ENCODE results near the gene RALGPS1.

GRCh38 chr9:127169575-127169883 is 254.9 kb downstream of the RALGPS1 start:
- TF ChIP-seq BHLHE40 (IDR thresholded peaks at IDR 0.05; ENCODE audit: borderline replicate concordance) (no peak), FOXM1 (IDR thresholded peaks at IDR 0.05; ENCODE audit: borderline replicate concordance) (no peak), ZNF384 (IDR thresholded peaks at IDR 0.05) (no peak), FOXK2 (IDR thresholded peaks at IDR 0.05) (no peak), SUZ12 (IDR thresholded peaks at IDR 0.05) (no peak)

Data from HEK293T (cell line).